Fibroblast of upper back skin (primary cell): ENCODE results near the gene LGI4.
"Not testable (repeated sequence)": the region's sequence is repeated elsewhere in the genome, so short reads cannot be mapped to it uniquely, and the experiment has no call there.

Experiments
- DNase-seq: peaks from one replicate; pipeline ENCODE4 v3.0.0-alpha.2; 2013

The LGI4 gene

GRCh38 chr19:35105047-35105410, 29.8 kb downstream of the LGI4 start:
- DNase-seq: no peak

- no peak for DNase-seq
These were observed 30.5 kb downstream of the LGI4 start for GRCh38 chr19:35104361-35104760.

DNA sequence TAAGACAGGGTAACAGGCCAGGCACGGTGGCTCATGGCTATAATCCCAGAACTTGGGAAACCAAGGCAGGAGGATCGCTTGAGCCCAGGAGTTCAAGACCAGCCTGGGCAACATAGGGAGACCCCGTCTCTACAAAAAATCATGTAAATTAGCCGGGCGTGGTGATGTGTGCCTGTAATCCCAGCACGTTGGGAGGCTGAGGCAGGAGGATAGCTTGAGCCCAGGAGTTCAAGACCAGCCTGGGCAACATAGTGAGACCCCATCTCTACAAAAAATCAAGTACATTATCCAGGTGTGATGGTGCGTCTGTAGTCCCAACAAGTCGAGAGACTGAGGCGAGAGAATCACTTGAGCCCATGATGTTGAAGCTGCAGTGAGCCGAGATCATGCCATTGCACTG, 31.2 kb downstream of the LGI4 start:
- not testable (repeated sequence) for DNase-seq

DNA sequence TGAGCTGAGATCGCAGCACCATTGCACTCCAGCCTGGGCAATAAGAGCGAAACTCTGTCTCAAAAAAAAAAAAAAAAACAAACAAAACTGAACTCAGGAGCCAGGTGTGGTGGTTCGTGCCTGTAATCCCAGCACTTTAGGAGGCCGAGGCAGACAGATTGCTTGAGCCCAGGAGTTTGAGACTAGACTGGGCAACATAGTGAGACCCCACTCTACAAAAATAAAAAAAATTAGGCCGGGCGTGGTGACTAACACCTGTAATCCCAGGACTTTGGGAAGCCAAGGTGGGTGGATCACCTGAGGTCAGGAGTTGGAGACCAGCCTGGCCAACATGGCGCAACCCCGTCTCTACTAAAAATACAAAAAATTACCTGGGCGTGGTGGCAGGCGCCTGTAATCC, 32.9 kb downstream of the LGI4 start:
- not testable (repeated sequence) for DNase-seq

DNA sequence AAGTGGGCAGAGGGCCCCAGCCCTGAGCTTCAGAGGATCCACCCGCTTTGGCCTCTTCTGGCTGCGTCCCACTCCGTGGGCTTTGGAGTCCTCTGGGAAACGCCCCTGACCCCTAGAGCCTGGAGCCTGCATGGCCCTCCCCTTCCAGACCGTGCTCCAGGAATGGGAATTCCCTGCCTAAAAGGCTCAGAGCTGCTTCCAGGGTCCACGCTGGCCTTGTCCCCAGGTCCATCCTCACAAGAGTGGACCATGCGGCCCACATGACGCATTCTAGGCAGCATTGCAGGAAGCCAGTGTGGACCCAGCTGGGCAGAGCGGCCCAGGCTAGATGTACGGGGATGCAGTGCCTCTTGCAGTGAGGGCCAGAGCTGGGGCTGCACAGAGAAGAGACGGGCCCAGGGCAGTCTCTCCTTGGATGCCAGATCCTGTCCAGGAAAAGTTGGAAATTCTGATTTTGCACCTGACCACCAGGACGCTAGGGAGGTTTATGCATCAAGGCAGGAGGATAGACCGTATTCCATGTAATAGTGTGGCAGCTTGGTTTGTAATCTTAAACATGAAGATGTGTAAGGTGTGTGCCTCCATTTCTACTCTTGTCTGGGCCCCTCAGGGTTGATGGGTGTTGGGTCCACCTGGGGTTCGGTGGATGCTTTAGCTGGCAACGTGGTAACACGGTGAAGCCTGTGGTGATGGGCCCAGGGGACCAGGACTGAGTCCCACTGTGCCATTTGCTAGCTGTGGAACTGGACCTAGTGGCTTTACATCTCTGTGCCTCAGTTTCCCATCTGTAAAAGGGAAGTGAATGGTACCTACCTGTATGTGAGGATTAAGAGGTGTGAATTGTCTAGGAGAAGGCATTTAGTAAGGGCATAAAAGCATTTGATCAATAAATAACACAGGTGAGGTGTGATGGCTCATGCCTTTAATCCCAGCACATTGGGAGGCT, 34.0 kb downstream of the LGI4 start:
- no peak for DNase-seq

- no peak for DNase-seq
These were observed 35.0 kb downstream of the LGI4 start for GRCh38 chr19:35099897-35100275.

DNA sequence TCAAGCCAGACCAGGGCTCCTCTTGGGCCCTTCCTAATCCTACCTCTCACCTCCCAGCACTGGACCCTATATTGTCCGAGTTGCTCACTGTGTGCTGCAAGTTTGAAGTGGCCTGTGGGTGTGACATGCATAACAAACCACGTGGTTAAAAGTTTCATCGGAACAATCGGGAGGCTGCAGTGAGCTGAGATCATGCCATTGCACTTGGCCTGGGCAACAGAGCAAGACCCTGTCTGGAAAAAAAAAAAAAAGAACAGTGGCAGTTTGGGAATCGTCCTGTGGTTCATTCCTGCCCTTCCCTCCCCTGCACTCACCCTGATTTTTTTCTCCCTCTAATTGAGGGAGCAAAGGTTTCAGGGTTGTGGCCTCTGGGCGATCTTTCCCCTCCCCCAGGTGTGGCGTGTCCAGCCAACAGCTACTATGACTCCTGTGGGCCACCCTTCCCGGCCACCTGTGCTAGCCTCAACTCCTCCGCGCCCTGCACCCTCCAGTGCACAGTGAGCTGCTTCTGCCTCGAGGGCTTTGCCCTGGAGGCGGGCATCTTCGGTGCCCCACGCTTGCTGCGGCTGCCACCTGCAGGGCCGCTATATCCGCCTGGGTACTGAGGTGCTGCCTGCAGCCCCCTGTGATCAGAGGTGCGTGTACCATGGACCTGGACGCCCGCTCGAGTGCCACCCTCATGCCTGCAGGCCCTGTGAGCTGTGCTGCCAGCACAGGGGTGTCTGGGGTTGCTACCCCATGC, 35.5 kb downstream of the LGI4 start:
- DNase-seq: no peak

GRCh38 chr19:35098413-35099049, 36.3 kb downstream of the LGI4 start:
- DNase-seq: no peak

- no peak for DNase-seq
These were observed 39.0 kb downstream of the LGI4 start for GRCh38 chr19:35095667-35096368.

DNA sequence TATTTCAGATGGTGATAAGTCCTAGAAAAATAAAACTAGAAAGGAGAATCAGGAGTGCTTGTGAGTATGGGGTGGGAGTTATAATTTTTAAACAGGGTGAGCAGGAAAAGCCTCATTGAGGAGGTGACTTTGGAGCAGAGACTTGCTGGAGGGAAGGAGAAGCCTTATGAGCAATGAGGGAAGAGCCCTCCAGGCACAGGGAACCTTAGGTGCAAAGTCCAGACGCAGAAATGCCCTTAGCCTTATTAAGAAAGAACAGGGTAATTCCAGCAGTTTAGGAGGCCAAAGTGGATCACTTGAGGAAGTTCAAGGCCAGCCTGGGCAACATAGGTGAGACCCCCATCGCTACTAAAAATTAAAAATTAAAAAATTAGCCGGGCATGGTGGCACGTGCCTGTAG, 40.2 kb downstream of the LGI4 start:
- no peak for DNase-seq

DNA sequence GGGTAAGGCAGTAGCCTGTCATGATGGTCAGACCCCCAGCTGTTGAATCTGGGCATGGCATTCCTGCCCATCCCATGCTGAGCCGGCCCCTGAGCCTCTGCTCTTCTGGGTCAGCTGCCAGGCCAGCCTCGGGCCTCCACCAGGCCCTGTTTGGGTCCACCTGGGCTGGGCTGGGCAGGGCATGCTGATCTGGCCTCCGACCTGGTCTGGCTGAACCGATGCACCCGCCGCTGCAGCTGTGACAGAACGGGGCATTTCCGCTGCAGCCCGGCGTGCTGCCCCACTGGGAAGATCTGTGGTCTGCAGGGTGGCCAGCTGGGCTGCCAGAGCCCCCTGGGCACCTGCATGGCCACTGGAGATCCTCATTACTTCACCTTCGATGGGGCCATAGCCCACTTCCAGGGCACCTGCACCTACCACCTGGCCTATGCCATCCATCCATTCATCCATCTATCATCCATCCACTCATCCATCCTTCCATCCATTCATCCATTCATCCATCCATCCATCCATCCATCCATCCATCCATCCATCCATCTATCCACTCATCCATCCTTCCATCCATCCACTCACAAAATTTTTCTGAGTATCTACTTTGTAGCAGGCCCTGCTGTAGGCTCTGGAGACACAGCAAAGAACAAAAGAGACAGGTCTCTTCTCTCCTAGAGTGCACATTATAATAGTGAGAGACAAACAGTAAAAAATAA, 40.8 kb downstream of the LGI4 start:
- no peak for DNase-seq

DNA sequence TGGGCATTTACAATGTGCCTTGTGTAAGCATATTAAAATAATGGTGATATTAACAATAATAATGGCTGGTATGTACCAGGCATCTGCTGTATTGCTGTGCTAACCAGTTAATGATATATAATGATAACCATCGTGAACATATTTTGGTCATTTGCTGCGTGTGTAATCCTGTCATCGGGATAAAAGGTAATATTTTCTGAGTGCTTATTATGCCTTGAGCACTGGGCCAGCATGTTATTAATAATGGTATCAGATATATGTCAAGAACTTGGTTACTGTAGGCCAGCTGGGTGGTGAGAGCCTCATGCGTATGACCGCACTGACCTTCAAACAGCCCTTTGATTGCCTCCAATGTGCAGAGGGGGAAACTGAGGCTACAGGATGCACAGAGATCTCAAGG, 41.4 kb downstream of the LGI4 start:
- DNase-seq: no peak

GRCh38 chr19:35090506-35091214, 44.2 kb downstream of the LGI4 start:
- peak; percentile 59 for DNase-seq

DNA sequence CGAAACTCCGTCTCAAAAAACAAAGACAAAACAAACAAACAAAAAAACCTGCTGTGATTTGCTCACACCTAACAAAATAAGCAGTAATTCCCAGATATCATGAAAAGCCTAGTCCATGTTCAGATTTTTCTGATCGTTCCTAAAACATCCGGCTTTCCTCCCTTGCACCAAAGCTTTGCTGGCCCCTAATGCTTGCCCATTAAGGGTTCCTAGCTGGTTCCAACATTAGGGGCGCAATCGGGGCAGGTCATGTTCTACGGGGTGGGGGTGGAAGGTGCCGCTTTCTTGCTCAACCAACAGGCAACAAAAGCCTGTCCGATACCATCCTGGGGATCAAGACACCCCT, 44.7 kb downstream of the LGI4 start:
- DNase-seq: no peak

DNA sequence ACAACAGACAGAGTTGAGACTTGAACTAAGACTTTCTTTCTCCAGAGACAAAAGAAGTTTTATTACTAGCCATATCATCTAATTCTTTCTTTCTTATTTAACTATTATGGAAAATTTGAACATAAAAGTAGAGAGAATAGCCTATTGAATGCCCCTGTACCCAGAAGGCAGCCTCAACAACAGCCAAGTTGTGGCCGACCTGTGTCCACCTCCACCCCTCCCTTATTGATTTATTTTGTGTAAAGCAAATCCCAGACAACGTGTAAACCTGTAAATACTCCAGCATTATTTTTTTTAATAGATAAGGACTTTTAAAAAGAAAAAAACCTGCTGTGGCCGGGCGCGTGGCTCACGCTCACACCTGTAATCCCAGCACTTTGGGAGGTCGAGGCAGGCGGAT, 45.3 kb downstream of the LGI4 start:
- no peak for DNase-seq

DNA sequence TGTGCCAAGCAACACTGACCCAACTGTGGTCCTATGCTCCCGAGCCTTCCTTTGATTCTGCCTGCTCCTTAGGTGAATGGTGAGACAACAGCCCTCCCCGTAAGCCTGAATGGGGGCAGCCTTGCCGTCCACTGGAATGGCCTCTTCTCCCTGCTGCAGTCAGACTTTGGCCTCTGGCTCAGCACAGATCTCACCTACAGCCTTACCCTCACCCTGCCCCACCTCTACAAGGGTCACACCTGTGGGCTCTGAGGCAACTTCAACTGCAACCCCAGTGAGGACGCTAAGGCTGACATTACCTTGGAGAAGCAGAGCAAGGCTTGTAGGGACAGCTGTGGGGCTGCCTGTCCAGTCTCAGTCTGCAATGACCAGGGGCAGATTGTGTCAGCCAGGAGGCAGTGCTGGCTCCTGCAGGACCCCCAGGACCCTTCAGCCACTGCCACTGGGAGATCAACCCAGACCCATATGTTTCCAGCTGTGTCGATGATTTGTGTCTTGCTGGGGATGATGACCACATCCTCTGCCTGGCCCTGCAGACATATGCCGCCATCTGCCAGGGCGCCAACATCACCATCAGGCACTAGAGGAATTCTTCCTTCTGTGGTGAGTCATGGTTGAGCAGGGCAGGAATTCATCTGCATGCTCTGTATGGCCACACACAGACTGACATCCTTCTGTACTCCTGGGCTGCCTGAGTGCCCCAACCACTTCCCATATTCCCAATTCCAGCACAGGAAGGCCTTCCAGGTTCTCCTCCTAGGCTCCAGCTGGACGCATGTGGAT, 46.5 kb downstream of the LGI4 start:
- peak; percentile 92 for DNase-seq

GRCh38 chr19:35087393-35087792, 47.5 kb downstream of the LGI4 start:
- no peak for DNase-seq

DNA sequence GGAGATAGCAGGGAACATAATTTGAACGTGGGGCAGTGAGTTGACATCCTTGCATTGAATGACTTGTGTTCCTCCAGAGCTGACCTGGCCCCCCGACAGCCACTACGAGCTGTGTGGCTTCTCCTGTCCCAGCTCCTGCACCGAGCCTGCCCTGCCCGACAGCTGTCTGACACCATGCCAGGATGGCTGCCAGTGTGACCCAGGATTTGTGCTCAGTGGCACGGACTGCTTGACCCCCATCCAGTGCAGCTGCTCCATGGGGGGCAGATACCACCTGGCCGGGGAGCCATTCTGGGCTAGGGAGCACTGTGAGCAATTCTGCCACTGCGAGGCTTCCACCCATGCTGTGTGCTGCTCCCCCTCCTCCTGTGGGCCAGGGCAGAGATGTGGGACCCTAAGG, 48.4 kb downstream of the LGI4 start:
- no peak for DNase-seq

- DNase-seq: no peak
These were observed 48.9 kb downstream of the LGI4 start for GRCh38 chr19:35085947-35086346.

DNA sequence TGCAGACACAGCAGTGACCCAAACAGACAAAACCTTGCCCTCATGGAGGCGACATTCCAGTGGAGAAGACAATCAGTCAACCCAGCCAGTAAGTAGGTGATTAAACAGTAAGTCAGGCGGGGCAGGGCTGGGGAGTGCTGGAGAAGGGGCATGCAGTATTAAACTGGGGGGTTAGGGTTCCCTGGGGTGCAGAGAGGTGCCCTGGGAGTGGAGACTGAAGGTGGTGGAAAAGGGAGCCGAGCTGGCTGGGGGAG, 50.4 kb downstream of the LGI4 start:
- DNase-seq: no peak
